Prostate gland (tissue), 2 donors: ENCODE measurements around the gene PCGF2. TPM values are rescaled to one million over a fixed set of nuclear protein-coding genes. Genes with fewer than 3 reads are reported as not detected.
A peak's percentile ranks its signal among the peaks of the same experiment; 100 is the strongest.

Experiments used
- DNase-seq: peaks from one replicate; pipeline ENCODE4 v3.0.0-alpha.2; 2019; ENCODE audit warnings: low spot score
- H3K27ac ChIP-seq, 2 donors: fragments of 200-600 bp; sonication (generic); 2 replicates each; pipeline ENCODE4 v1.5.1; 2017 to 2019
- H3K27me3 ChIP-seq: fragments of 200-600 bp; sonication (generic); replicated peaks from 2 replicates; pipeline ENCODE4 v1.5.1; 2019; ENCODE audit not compliant: insufficient read depth
- H3K36me3 ChIP-seq, 2 donors: fragments of 200-600 bp; sonication (generic); 1 replicate in 1 of 2; 2 replicates in 1 of 2; pipeline versions ENCODE4 v1.5.1 to v1.8.1; 2017 to 2019
- H3K4me1 ChIP-seq: fragments of 200-600 bp; sonication (generic); replicated peaks from 2 replicates; pipeline ENCODE4 v1.5.1; 2019
- H3K4me3 ChIP-seq, 2 donors: fragments of 200-600 bp; sonication (generic); 2 replicates each; pipeline ENCODE4 v1.5.1; 2017 to 2019
- H3K9me3 ChIP-seq: fragments of 200-600 bp; sonication (generic); 2 replicates; pipeline ENCODE4 v1.5.1; 2017
- CTCF ChIP-seq, 4 experiments: fragments of 200-600 bp in 2 of 4; fragments of 450-650 bp in 2 of 4; sonication (generic) in 2 of 4; IDR thresholded peaks; 1 replicate in 3 of 4; 2 replicates in 1 of 4; pipeline ENCODE4 v1.5.1; 2016 to 2019; ENCODE audit warnings: antibody characterized with exemption in 4 of 4, mild to moderate bottlenecking in 2 of 4, moderate library complexity in 2 of 4
- POLR2A ChIP-seq: fragments of 450-650 bp; IDR thresholded peaks from one replicate; pipeline ENCODE4 v1.6.1; 2016; ENCODE audit warnings: antibody characterized with exemption, mild to moderate bottlenecking
- POLR2AphosphoS5 ChIP-seq: sonication (generic); formaldehyde crosslinking; IDR thresholded peaks from one replicate; pipeline ENCODE4 v1.6.1; 2017; ENCODE audit warnings: antibody characterized with exemption
- WGBS: methylation state at CpG from one replicate; pipeline ENCODE4 v1.1.5; 2018; 5-methylcytosine and 5-hydroxymethylcytosine counted together
- intact Hi-C: fragments of 100-400 bp; cut with DNase I; formaldehyde crosslinking; loops from one replicate; pipeline ENCODE4 v1.14.2; 2022
- total RNA-seq, 2 donors: library from RNA; depleted of rRNA; stranded (reverse); fragments of >200 nt; gene quantifications; one replicate each; pipeline ENCODE4 v1.1.0, GENCODE V29; 2016

Gene PCGF2
- total RNA-seq, 2 donors from 2014 or later, result 17.1 to 17.8 TPM

GRCh38 chr17:38730526-38731379, 17.4 kb downstream of the PCGF2 start:
- H3K4me1 ChIP-seq, result peaks cover 31% of the 10 kb centered on the region
- intact Hi-C loops, result loop anchor here (1.0 kb wide), 1 partner anchor 25 kb away; the partner anchor contains the start of gene MLLT6
- DNase-seq, result no peak

GRCh38 chr17:38729886-38730525, 18.1 kb downstream of the PCGF2 start, which contains the start of gene CISD3:
Gene CISD3, plus strand, starts transcription at chr17:38730341. Its CDS starts 18 bp downstream, at chr17:38730359.
- intact Hi-C loops, result loop anchor here (1.0 kb wide), 1 partner anchor 25 kb away; the partner anchor contains the start of gene MLLT6
- Histone ChIP-seq H3K36me3 (no peaks in the 10 kb centered on the region), H3K27ac (peak within 1 kb of the TSS; percentile 81), H3K9me3 (no peaks in the 10 kb centered on the region), H3K4me3 (peak within 1 kb of the TSS; percentile 51 to 66), H3K4me1 (peaks cover 31% of the 10 kb centered on the region), H3K27me3 (no peaks in the 10 kb centered on the region)
- peak; percentile 81 for DNase-seq
- under 1% methylated on average over 74 of the region's 92 CpGs for WGBS
- TF ChIP-seq CTCF (IDR thresholded peaks at IDR 0.05) (peak; percentile 78 to 97 (median 92)), POLR2AphosphoS5 (no peak)

More at GRCh38 chr17:38730526-38731379, 17.4 kb downstream of the PCGF2 start:
- WGBS, result 10% methylated on average over 27 of the region's 27 CpGs
- no peaks in the 10 kb centered on the region for H3K36me3 ChIP-seq
- peak overlapping the region; percentile 51 to 66 for H3K4me3 ChIP-seq
- no peaks in the 10 kb centered on the region for H3K27me3 ChIP-seq
- peak overlapping the region; percentile 81 for H3K27ac ChIP-seq
- TF ChIP-seq POLR2A, result no peak
- TF ChIP-seq CTCF (IDR thresholded peaks at IDR 0.05), result no peak
- no peak for TF ChIP-seq POLR2AphosphoS5
- H3K9me3 ChIP-seq, result no peaks in the 10 kb centered on the region

- Histone ChIP-seq H3K9me3 (no peaks in the 10 kb centered on the region), H3K27ac (peak overlapping the region; percentile 69 to 81), H3K4me3 (peak overlapping the region; percentile 51 to 66), H3K27me3 (no peaks in the 10 kb centered on the region), H3K4me1 (peaks cover 31% of the 10 kb centered on the region), H3K36me3 (peaks cover 0 to 5% of the 10 kb centered on the region in 2 donors)
- intact Hi-C loops, result no loop called here
- TF ChIP-seq POLR2A, result no peak
- TF ChIP-seq CTCF (IDR thresholded peaks at IDR 0.05), result no peak
- TF ChIP-seq POLR2AphosphoS5, result no peak
- WGBS, result 21% methylated on average over 14 of the region's 14 CpGs
- DNase-seq, result no peak
Observed at GRCh38 chr17:38729368-38729885, 18.7 kb downstream of the PCGF2 start.

GRCh38 chr17:38728290-38728831, 19.8 kb downstream of the PCGF2 start:
- intact Hi-C loops, result no loop called here
- H3K4me1 ChIP-seq, result peaks cover 25% of the 10 kb centered on the region
- no peaks in the 10 kb centered on the region for H3K27me3 ChIP-seq
- no peaks in the 10 kb centered on the region for H3K9me3 ChIP-seq
- TF ChIP-seq POLR2AphosphoS5 (no peak), CTCF (IDR thresholded peaks at IDR 0.05) (no peak), POLR2A (no peak)
- peaks cover 0 to 5% of the 10 kb centered on the region in 2 donors for H3K36me3 ChIP-seq
- DNase-seq, result no peak
- WGBS, result 73% methylated on average over 8 of the region's 8 CpGs
- H3K27ac ChIP-seq, result peak overlapping the region in 1 of 2 donors; percentile 11
- no peak overlapping the region for H3K4me3 ChIP-seq
